Measurements from ENCODE around the gene GPHN. TPM values are rescaled to one million over a fixed set of nuclear protein-coding genes. Genes with fewer than 3 reads are reported as not detected.

Gene GPHN
- total and polyA plus RNA-seq, 2 experiments from 2014 or later = 15.1 to 20.1 TPM

- Histone ChIP-seq H3K27ac (no peak overlapping the region), H3K4me1 (ENCODE audit: low read depth) (no peaks in the 10 kb centered on the region), H3K9me3 (ENCODE audit: low read depth) (no peaks in the 10 kb centered on the region), H3K36me3 (no peaks in the 10 kb centered on the region), H3K4me3 (no peak overlapping the region), H3K27me3 (no peaks in the 10 kb centered on the region)
- TF ChIP-seq, protein P1, sequence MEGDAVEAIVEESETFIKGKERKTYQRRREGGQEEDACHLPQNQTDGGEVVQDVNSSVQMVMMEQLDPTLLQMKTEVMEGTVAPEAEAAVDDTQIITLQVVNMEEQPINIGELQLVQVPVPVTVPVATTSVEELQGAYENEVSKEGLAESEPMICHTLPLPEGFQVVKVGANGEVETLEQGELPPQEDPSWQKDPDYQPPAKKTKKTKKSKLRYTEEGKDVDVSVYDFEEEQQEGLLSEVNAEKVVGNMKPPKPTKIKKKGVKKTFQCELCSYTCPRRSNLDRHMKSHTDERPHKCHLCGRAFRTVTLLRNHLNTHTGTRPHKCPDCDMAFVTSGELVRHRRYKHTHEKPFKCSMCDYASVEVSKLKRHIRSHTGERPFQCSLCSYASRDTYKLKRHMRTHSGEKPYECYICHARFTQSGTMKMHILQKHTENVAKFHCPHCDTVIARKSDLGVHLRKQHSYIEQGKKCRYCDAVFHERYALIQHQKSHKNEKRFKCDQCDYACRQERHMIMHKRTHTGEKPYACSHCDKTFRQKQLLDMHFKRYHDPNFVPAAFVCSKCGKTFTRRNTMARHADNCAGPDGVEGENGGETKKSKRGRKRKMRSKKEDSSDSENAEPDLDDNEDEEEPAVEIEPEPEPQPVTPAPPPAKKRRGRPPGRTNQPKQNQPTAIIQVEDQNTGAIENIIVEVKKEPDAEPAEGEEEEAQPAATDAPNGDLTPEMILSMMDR (IDR thresholded peaks at IDR 0.05; ENCODE audit: low read depth, low read length) = no peak
- DNase-seq (ENCODE audit: low read depth in 1 of 2, low spot score in 1 of 2) = no peak
Observed at GRCh38 chr14:67016856-67017255, 508.9 kb downstream of the GPHN start.

GRCh38 chr14:67018720-67019119, 510.8 kb downstream of the GPHN start:
- no peak for DNase-seq (ENCODE audit: low read depth in 1 of 2, low spot score in 1 of 2)
- no peaks in the 10 kb centered on the region for H3K36me3 ChIP-seq
- no peaks in the 10 kb centered on the region for H3K9me3 ChIP-seq (ENCODE audit: low read depth)
- no peak overlapping the region for H3K4me3 ChIP-seq
- no peaks in the 10 kb centered on the region for H3K27me3 ChIP-seq
- TF ChIP-seq, protein P1 (IDR thresholded peaks at IDR 0.05; ENCODE audit: low read depth, low read length) = no peak
- no peak overlapping the region for H3K27ac ChIP-seq
- no peaks in the 10 kb centered on the region for H3K4me1 ChIP-seq (ENCODE audit: low read depth)

DNA sequence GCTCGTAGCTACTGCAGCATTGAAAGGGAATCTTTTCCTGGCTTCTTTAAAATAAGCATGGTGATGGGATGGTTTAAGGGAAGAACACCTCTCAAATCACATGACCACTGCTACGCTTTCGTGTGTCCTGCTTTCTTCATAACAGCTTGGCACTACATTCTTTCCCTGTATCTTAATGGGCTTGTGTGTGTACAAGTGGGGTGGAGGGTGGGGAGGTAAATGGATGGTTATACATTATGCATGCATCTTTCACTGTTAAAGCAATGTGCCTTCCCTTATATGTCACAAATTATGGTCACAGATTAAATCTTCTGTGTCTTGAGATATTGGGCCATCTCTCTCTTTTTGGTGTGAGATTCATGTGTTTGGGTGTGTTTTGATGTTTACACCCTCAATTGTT, 511.8 kb downstream of the GPHN start:
- Histone ChIP-seq H3K27me3 (no peaks in the 10 kb centered on the region), H3K4me1 (ENCODE audit: low read depth) (no peaks in the 10 kb centered on the region), H3K9me3 (ENCODE audit: low read depth) (no peaks in the 10 kb centered on the region), H3K4me3 (no peak overlapping the region), H3K27ac (no peak overlapping the region), H3K36me3 (no peaks in the 10 kb centered on the region)
- DNase-seq (ENCODE audit: low read depth in 1 of 2, low spot score in 1 of 2) = no peak
- TF ChIP-seq, protein P1 (IDR thresholded peaks at IDR 0.05; ENCODE audit: low read depth, low read length) = no peak

DNA sequence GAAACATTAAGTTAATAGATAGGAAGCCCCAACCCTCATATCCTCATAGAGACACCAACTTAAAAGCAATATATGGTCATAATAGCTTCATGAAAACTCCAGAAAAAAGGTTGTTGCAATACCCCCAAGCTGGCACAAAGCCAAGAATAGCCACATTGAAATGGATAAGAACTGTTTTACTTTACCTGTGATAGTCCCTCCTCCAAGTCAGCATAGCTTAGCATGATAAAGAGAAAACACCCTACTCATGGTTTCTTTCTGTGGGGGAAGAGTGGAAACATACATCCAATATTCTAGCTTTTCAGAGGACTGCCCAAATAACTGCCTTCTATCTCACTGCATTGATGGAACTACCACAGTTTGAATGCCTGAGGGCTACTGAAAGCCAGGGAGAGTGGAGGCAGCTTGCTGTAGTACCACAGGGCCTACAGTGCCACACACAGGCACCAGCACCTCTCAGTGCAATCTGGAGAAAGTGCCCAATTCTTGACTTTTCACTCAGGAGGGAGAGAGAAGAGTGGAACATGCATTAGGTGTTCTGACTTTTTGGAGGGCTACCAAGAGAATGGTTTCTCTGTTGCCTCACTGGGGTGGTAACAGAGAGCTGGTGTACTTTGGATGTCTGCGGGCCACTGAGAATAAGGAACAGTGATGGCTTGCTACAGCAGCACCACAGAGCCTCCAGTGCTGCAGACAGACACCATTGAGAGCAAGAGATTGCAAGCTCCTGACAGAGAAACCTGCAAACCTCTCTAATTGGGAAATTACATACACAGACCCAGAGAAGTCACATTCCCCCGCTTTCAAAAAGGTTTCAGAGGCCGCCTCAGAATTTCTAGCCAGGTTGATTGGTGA, 524.2 kb downstream of the GPHN start:
- no peak for DNase-seq (ENCODE audit: low read depth in 1 of 2, low spot score in 1 of 2)
- H3K4me3 ChIP-seq = no peak overlapping the region

DNA sequence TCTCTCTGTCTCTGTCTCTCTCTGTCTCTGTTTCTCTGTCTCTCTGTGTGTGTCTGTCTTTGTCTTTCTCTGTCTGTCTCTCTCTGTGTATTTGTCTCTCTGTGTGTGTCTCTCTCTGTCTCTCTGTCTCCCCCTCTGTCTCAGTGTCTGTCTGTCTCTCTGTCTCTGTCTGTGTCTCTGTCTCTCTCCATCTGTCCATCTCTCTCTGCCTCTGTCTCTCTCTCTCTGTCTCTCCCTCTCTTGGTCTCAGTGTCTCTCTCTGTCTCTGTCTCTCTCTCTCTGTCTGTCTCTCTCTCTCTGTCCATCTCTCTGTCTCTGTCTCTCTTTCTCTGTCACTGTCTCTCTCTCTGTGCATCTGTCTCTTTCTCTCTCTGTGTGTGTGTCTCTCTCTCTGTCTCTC, 537.5 kb downstream of the GPHN start:
- H3K4me3 ChIP-seq = no peak overlapping the region
- H3K9me3 ChIP-seq (ENCODE audit: low read depth) = no peaks in the 10 kb centered on the region
- no peaks in the 10 kb centered on the region for H3K36me3 ChIP-seq
- no peaks in the 10 kb centered on the region for H3K27me3 ChIP-seq
- H3K4me1 ChIP-seq (ENCODE audit: low read depth) = no peaks in the 10 kb centered on the region
- H3K27ac ChIP-seq = no peak overlapping the region
- no peak for DNase-seq (ENCODE audit: low read depth in 1 of 2, low spot score in 1 of 2)
- TF ChIP-seq, protein P1 (IDR thresholded peaks at IDR 0.05; ENCODE audit: low read depth, low read length) = no peak

More for the DNA sequence above, 524.2 kb downstream of the GPHN start:
- H3K27ac ChIP-seq = no peak overlapping the region
- TF ChIP-seq, protein P1 (IDR thresholded peaks at IDR 0.05; ENCODE audit: low read depth, low read length) = no peak
- no peaks in the 10 kb centered on the region for H3K4me1 ChIP-seq (ENCODE audit: low read depth)
- H3K27me3 ChIP-seq = no peaks in the 10 kb centered on the region
- H3K36me3 ChIP-seq = no peaks in the 10 kb centered on the region
- no peaks in the 10 kb centered on the region for H3K9me3 ChIP-seq (ENCODE audit: low read depth)

Measured in cardiac muscle cell (in vitro differentiated cells and primary cell).